ENCODE results near the gene TRPV3. TPM values are rescaled to one million over a fixed set of nuclear protein-coding genes. Genes with fewer than 3 reads are reported as not detected.
"Not testable (repeated sequence)": the region's sequence is repeated elsewhere in the genome, so short reads cannot be mapped to it uniquely, and the experiment has no call there.

The TRPV3 gene
- total RNA-seq, 1 donor from 2014 or later = 0.46 TPM

GRCh38 chr17:3475812-3476610 lies 81.6 kb downstream of the TRPV3 start, which contains the start of gene ASPA:
ASPA (plus strand) TSS chr17:3475997; CDS start chr17:3476160, 163 bp downstream.
- DNase-seq (ENCODE audit: low read depth) = peak; percentile 26
- TF ChIP-seq CTCF (conservative IDR thresholded peaks at IDR 0.05; ENCODE audit: low read depth, low read length) = no peak
- H3K4me3 ChIP-seq (ENCODE audit: low read depth, low read length) = peak within 1 kb of the TSS; percentile 53

GRCh38 chr17:3475251-3475685 lies 82.3 kb downstream of the TRPV3 start:
- no peak overlapping the region for H3K4me3 ChIP-seq (ENCODE audit: low read depth, low read length)
- no peak for TF ChIP-seq CTCF (conservative IDR thresholded peaks at IDR 0.05; ENCODE audit: low read depth, low read length)
- DNase-seq (ENCODE audit: low read depth) = no peak

GRCh38 chr17:3474212-3474611 lies 83.4 kb downstream of the TRPV3 start:
- TF ChIP-seq CTCF (conservative IDR thresholded peaks at IDR 0.05; ENCODE audit: low read depth, low read length) = no peak
- H3K4me3 ChIP-seq (ENCODE audit: low read depth, low read length) = no peak overlapping the region
- peak; percentile 89 for DNase-seq (ENCODE audit: low read depth)

GRCh38 chr17:3472137-3472536 lies 85.5 kb downstream of the TRPV3 start:
- H3K4me3 ChIP-seq (ENCODE audit: low read depth, low read length) = no peak overlapping the region
- no peak for TF ChIP-seq CTCF (conservative IDR thresholded peaks at IDR 0.05; ENCODE audit: low read depth, low read length)
- DNase-seq (ENCODE audit: low read depth) = no peak

- no peak within 1 kb of the TSS for H3K4me3 ChIP-seq (ENCODE audit: low read depth, low read length)
- no peak for TF ChIP-seq CTCF (conservative IDR thresholded peaks at IDR 0.05; ENCODE audit: low read depth, low read length)
- no peak for DNase-seq (ENCODE audit: low read depth)
Measured at GRCh38 chr17:3471599-3471998, 86.0 kb downstream of the TRPV3 start, which contains the start of gene SPATA22. SPATA22 (minus strand) TSS chr17:3471819; CDS start chr17:3469325, 2,494 bp downstream.

GRCh38 chr17:3469529-3469928 lies 88.1 kb downstream of the TRPV3 start:
- no peak for DNase-seq (ENCODE audit: low read depth)
- TF ChIP-seq CTCF (conservative IDR thresholded peaks at IDR 0.05; ENCODE audit: low read depth, low read length) = no peak
- no peak overlapping the region for H3K4me3 ChIP-seq (ENCODE audit: low read depth, low read length)

GRCh38 chr17:3466355-3466754 lies 91.3 kb downstream of the TRPV3 start:
- not testable (repeated sequence) for DNase-seq (ENCODE audit: low read depth)

More at GRCh38 chr17:3466355-3466754, 91.3 kb downstream of the TRPV3 start:
- not testable (repeated sequence) for H3K4me3 ChIP-seq (ENCODE audit: low read depth, low read length)

Other genes starting within 250 kb of the TRPV3 start
- 1.6 TPM in 1 of 2 replicates, not detected in the other for gene OR3A2, start 171.5 kb downstream of the TRPV3 start, total RNA-seq
- not detected in 2 replicates for gene OR1E1, start 159.4 kb downstream of the TRPV3 start, total RNA-seq
- gene OR3A3, start 146.4 kb downstream of the TRPV3 start, total RNA-seq = not detected in 2 replicates
- not detected in 2 replicates for gene OR1E2, start 124.0 kb downstream of the TRPV3 start, total RNA-seq
- 0.07 TPM in 1 of 2 replicates, not detected in the other for gene SPATA22, start 86.0 kb downstream of the TRPV3 start, total RNA-seq
- 0.06 TPM in 1 of 2 replicates, not detected in the other for gene ASPA, start 81.8 kb downstream of the TRPV3 start, total RNA-seq
- 0.87 and 1.7 TPM in 2 replicates for gene TRPV1, start 51.6 kb upstream of the TRPV3 start, total RNA-seq
- 18.1 and 23.5 TPM in 2 replicates for gene SHPK, start 78.4 kb upstream of the TRPV3 start, total RNA-seq
- gene CTNS, start 78.9 kb upstream of the TRPV3 start, total RNA-seq = 5.9 and 18.2 TPM in 2 replicates
- 426 and 444 TPM in 2 replicates for gene TAX1BP3, start 110.8 kb upstream of the TRPV3 start, total RNA-seq
- gene EMC6, start 111.0 kb upstream of the TRPV3 start, total RNA-seq = 25.6 and 43.7 TPM in 2 replicates
- 2.3 and 4.8 TPM in 2 replicates for gene P2RX5, start 138.3 kb upstream of the TRPV3 start, total RNA-seq
- gene HASPIN, start 166.1 kb upstream of the TRPV3 start, total RNA-seq = 12.3 and 15.4 TPM in 2 replicates
- 36.0 and 61.0 TPM in 2 replicates for gene ITGAE, start 243.4 kb upstream of the TRPV3 start, total RNA-seq